ENCODE measurements around the gene PLCB4. TPM values are rescaled to one million over a fixed set of nuclear protein-coding genes. Genes with fewer than 3 reads are reported as not detected.

Gene PLCB4
- total RNA-seq, 1 donor from 2014 or later: 20.6 TPM

DNA sequence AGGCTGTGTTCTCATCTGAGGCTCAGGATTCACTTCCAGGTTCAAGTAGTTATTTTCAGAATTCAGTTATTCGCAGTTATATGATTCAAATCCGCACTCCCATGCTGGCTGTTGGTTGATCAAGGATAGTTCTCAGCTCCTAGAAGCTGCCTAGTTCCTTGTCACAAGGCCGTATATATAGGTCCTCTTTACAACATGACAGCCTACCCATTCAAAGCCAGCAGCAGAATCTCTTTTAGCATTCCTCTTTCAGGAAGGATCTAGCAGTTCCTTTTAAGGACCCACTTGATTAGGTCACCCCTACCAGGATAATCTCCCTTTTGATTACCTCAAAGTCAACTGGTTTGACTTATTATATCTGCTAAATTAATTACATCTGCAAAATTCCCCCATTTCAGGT is 421.7 kb downstream of the PLCB4 start:
- no peak overlapping the region for H3K9ac ChIP-seq

DNA sequence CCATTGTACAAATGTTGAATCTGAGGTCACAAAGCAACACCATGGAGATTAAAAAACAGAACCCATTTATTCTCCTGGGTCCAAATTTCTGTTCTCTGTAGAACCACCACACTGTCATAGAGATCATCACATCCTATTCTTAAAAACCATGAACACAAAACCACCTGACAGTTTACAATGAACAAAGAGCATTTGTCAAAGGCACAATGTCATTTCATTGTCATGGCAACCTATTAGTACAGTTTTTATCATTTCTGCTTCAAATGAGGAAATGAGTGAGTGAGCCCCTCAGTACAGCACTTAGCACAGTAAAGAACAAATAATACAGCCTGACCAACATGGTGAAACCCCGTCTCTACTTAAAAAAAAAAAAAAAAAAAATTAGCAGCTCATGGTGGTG is 422.4 kb downstream of the PLCB4 start:
- Mint-ChIP-seq H3K27me3 (ENCODE audit: insufficient read depth, low read depth) (peaks cover 3% of the 10 kb centered on the region), H3K27ac (no peak overlapping the region), H3K36me3 (no peaks in the 10 kb centered on the region), H3K4me1 (no peaks in the 10 kb centered on the region), H3K4me3 (no peak overlapping the region), H3K9me3 (no peaks in the 10 kb centered on the region)
- no peak for DNase-seq (ENCODE audit: low spot score)
- Histone ChIP-seq H3K27me3 (no peaks in the 10 kb centered on the region), H3K4me3 (no peak overlapping the region), H3K27ac (no peak overlapping the region), H3K9ac (no peak overlapping the region), H3K9me3 (ENCODE audit: low read depth) (no peaks in the 10 kb centered on the region), H3F3A (ENCODE audit: low read depth) (no peaks in the 10 kb centered on the region), H3K79me2 (ENCODE audit: low read depth) (no peaks in the 10 kb centered on the region), H2AFZ (replicated peaks) (no peak overlapping the region), H3K36me3 (no peaks in the 10 kb centered on the region), H3K4me2 (no peak overlapping the region), H3K4me1 (peaks cover 10% of the 10 kb centered on the region), H4K20me1 (ENCODE audit: low read depth) (no peaks in the 10 kb centered on the region)
- TF ChIP-seq EZH2phosphoT487 (IDR thresholded peaks at IDR 0.05) (no peak), EZH2 (IDR thresholded peaks at IDR 0.05) (no peak)
- TF ChIP-seq, protein P1, sequence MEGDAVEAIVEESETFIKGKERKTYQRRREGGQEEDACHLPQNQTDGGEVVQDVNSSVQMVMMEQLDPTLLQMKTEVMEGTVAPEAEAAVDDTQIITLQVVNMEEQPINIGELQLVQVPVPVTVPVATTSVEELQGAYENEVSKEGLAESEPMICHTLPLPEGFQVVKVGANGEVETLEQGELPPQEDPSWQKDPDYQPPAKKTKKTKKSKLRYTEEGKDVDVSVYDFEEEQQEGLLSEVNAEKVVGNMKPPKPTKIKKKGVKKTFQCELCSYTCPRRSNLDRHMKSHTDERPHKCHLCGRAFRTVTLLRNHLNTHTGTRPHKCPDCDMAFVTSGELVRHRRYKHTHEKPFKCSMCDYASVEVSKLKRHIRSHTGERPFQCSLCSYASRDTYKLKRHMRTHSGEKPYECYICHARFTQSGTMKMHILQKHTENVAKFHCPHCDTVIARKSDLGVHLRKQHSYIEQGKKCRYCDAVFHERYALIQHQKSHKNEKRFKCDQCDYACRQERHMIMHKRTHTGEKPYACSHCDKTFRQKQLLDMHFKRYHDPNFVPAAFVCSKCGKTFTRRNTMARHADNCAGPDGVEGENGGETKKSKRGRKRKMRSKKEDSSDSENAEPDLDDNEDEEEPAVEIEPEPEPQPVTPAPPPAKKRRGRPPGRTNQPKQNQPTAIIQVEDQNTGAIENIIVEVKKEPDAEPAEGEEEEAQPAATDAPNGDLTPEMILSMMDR (IDR thresholded peaks at IDR 0.05): no peak

More for the DNA sequence above, 421.7 kb downstream of the PLCB4 start:
- no peaks in the 10 kb centered on the region for H3K36me3 ChIP-seq
- no peaks in the 10 kb centered on the region for H3K36me3 Mint-ChIP-seq
- H3K9me3 Mint-ChIP-seq: no peaks in the 10 kb centered on the region
- H3K27me3 ChIP-seq: no peaks in the 10 kb centered on the region
- DNase-seq (ENCODE audit: low spot score): no peak
- H3K27ac Mint-ChIP-seq: no peak overlapping the region
- no peaks in the 10 kb centered on the region for H3K9me3 ChIP-seq (ENCODE audit: low read depth)
- no peak overlapping the region for H2AFZ ChIP-seq (replicated peaks)
- H3K27me3 Mint-ChIP-seq (ENCODE audit: insufficient read depth, low read depth): peaks cover 3% of the 10 kb centered on the region
- H3K4me3 Mint-ChIP-seq: no peak overlapping the region
- TF ChIP-seq EZH2 (IDR thresholded peaks at IDR 0.05) (no peak), EZH2phosphoT487 (IDR thresholded peaks at IDR 0.05) (no peak)
- TF ChIP-seq, protein P1 (IDR thresholded peaks at IDR 0.05): no peak
- H3F3A ChIP-seq (ENCODE audit: low read depth): no peaks in the 10 kb centered on the region
- no peak overlapping the region for H3K27ac ChIP-seq
- peaks cover 17% of the 10 kb centered on the region for H3K4me1 ChIP-seq
- H3K4me3 ChIP-seq: no peak overlapping the region
- H4K20me1 ChIP-seq (ENCODE audit: low read depth): no peaks in the 10 kb centered on the region
- H3K4me1 Mint-ChIP-seq: peaks cover 3% of the 10 kb centered on the region
- H3K79me2 ChIP-seq (ENCODE audit: low read depth): no peaks in the 10 kb centered on the region
- H3K4me2 ChIP-seq: no peak overlapping the region

DNA sequence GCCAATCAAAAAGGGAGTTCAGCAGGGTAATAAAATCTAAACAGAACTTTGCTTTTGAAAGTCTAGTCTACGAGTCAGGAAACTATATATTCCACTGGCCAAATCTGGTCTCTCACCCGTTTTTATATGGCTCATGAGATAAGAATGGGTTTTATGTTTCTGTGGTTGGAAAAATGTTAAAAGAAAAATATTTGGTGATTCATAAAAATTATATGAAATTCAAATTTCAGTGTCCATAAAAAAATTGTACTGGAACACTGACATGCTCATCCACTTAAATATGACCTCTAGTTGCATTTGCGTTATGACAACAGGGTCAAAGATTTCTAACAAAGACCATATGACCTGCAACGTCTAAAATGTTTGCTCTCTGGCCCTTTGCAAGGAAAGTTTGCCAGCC is 423.2 kb downstream of the PLCB4 start:
- Histone ChIP-seq H4K20me1 (ENCODE audit: low read depth) (no peaks in the 10 kb centered on the region), H3K79me2 (ENCODE audit: low read depth) (no peaks in the 10 kb centered on the region), H3F3A (ENCODE audit: low read depth) (no peaks in the 10 kb centered on the region), H3K9me3 (ENCODE audit: low read depth) (no peaks in the 10 kb centered on the region), H2AFZ (replicated peaks) (no peak overlapping the region), H3K36me3 (no peaks in the 10 kb centered on the region), H3K27me3 (no peaks in the 10 kb centered on the region), H3K4me3 (no peak overlapping the region), H3K9ac (no peak overlapping the region), H3K4me1 (peaks cover 10% of the 10 kb centered on the region), H3K4me2 (no peak overlapping the region), H3K27ac (no peak overlapping the region)
- Mint-ChIP-seq H3K36me3 (no peaks in the 10 kb centered on the region), H3K27ac (no peak overlapping the region), H3K4me1 (no peaks in the 10 kb centered on the region), H3K9me3 (no peaks in the 10 kb centered on the region), H3K27me3 (ENCODE audit: insufficient read depth, low read depth) (peaks cover 3% of the 10 kb centered on the region), H3K4me3 (no peak overlapping the region)
- TF ChIP-seq EZH2phosphoT487 (IDR thresholded peaks at IDR 0.05): no peak
- no peak for TF ChIP-seq EZH2 (IDR thresholded peaks at IDR 0.05)
- no peak for DNase-seq (ENCODE audit: low spot score)

DNA sequence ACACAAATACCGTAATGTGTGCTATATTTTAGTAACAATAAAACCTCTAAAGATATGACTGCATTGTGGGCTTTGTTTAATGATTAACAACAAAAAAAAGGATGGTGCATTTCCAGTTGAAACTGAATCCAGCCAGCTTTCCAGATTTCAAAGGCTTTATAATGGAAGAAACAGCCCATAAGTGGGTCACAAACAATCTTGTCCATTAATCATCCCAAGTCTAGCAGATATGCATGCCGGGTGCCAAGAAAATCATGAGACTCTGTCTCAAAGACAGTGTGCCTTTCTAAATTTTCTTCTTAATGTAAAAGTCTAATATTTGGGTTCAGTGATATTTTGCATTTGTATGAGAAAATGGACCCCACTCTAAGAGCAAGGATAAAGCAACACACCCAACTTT is 424.9 kb downstream of the PLCB4 start:
- Histone ChIP-seq H3K79me2 (ENCODE audit: low read depth) (no peaks in the 10 kb centered on the region), H3K27ac (no peak overlapping the region), H3K4me1 (peaks cover 10% of the 10 kb centered on the region), H3K9ac (no peak overlapping the region), H3K27me3 (no peaks in the 10 kb centered on the region), H3K4me2 (no peak overlapping the region), H4K20me1 (ENCODE audit: low read depth) (no peaks in the 10 kb centered on the region), H3K4me3 (no peak overlapping the region), H3F3A (ENCODE audit: low read depth) (no peaks in the 10 kb centered on the region), H2AFZ (replicated peaks) (no peak overlapping the region), H3K9me3 (ENCODE audit: low read depth) (no peaks in the 10 kb centered on the region), H3K36me3 (no peaks in the 10 kb centered on the region)
- H3K36me3 Mint-ChIP-seq: no peaks in the 10 kb centered on the region
- TF ChIP-seq, protein P1 (IDR thresholded peaks at IDR 0.05): no peak
- TF ChIP-seq EZH2phosphoT487 (IDR thresholded peaks at IDR 0.05): no peak
- H3K9me3 Mint-ChIP-seq: no peaks in the 10 kb centered on the region
- no peak overlapping the region for H3K4me3 Mint-ChIP-seq
- no peaks in the 10 kb centered on the region for H3K4me1 Mint-ChIP-seq
- no peak for DNase-seq (ENCODE audit: low spot score)
- H3K27me3 Mint-ChIP-seq (ENCODE audit: insufficient read depth, low read depth): peaks cover 3% of the 10 kb centered on the region
- no peak overlapping the region for H3K27ac Mint-ChIP-seq
